BLaER1 (cell line): ENCODE measurements around the gene NHEJ1.

Experiments used
- H3K27ac ChIP-seq: shearing (Covaris generic); formaldehyde crosslinking; 2 replicates; pipeline ENCODE4 v1.8.1; 2022
- H3K27me3 ChIP-seq: shearing (Covaris generic); formaldehyde crosslinking; 2 replicates; pipeline ENCODE4 v1.8.1; 2022
- H3K36me3 ChIP-seq: shearing (Covaris generic); formaldehyde crosslinking; 2 replicates; pipeline ENCODE4 v1.8.1; 2022
- H3K4me1 ChIP-seq: shearing (Covaris generic); formaldehyde crosslinking; 2 replicates; pipeline ENCODE4 v1.8.1; 2022
- H3K4me2 ChIP-seq: shearing (Covaris generic); formaldehyde crosslinking; 2 replicates; pipeline ENCODE4 v1.8.1; 2022
- H3K4me3 ChIP-seq: shearing (Covaris generic); formaldehyde crosslinking; 2 replicates; pipeline ENCODE4 v1.8.1; 2022
- H3K9ac ChIP-seq: shearing (Covaris generic); formaldehyde crosslinking; 2 replicates; pipeline ENCODE4 v1.8.1; 2022
- H3K9me3 ChIP-seq: shearing (Covaris generic); formaldehyde crosslinking; 2 replicates; pipeline ENCODE4 v1.8.1; 2022
- H4K20me1 ChIP-seq: shearing (Covaris generic); formaldehyde crosslinking; 2 replicates; pipeline ENCODE4 v1.8.1; 2022
- Cebpa-rat ChIP-seq: shearing (Covaris generic); IDR thresholded peaks from 2 replicates; pipeline ENCODE4 v1.8.1; 2022

NHEJ1 gene

GRCh38 chr2:219112651-219113338 lies 47.8 kb downstream of the NHEJ1 start:
- Histone ChIP-seq H3K4me3 (no peak overlapping the region), H3K9ac (no peak overlapping the region), H3K4me1 (peaks cover 22% of the 10 kb centered on the region), H3K9me3 (no peaks in the 10 kb centered on the region), H4K20me1 (0 out of 2 replicates have a peak, but pooled peaks cover 11% of the 10 kb centered on the region), H3K27ac (no peak overlapping the region), H3K4me2 (no peak overlapping the region), H3K27me3 (no peaks in the 10 kb centered on the region), H3K36me3 (no peaks in the 10 kb centered on the region)
- no peak for TF ChIP-seq Cebpa-rat

- no peaks in the 10 kb centered on the region for H3K9me3 ChIP-seq
- no peak for TF ChIP-seq Cebpa-rat
- H3K4me2 ChIP-seq: no peak overlapping the region
- 0 out of 2 replicates have a peak, but pooled peaks cover 11% of the 10 kb centered on the region for H4K20me1 ChIP-seq
- H3K36me3 ChIP-seq: no peaks in the 10 kb centered on the region
- H3K27ac ChIP-seq: no peak overlapping the region
- H3K4me1 ChIP-seq: peaks cover 14% of the 10 kb centered on the region
- H3K9ac ChIP-seq: no peak overlapping the region
- H3K4me3 ChIP-seq: no peak overlapping the region
- H3K27me3 ChIP-seq: no peaks in the 10 kb centered on the region
Measured at GRCh38 chr2:219112062-219112406, 48.6 kb downstream of the NHEJ1 start.

GRCh38 chr2:219111375-219112061 lies 49.1 kb downstream of the NHEJ1 start:
- no peak for TF ChIP-seq Cebpa-rat
- H3K36me3 ChIP-seq: no peaks in the 10 kb centered on the region
- no peak overlapping the region for H3K4me2 ChIP-seq

GRCh38 chr2:219109471-219109870 lies 51.1 kb downstream of the NHEJ1 start:
- TF ChIP-seq Cebpa-rat: no peak
- Histone ChIP-seq H3K27ac (no peak overlapping the region), H3K27me3 (no peaks in the 10 kb centered on the region), H3K4me2 (peak overlapping the region; percentile 43), H3K9ac (no peak overlapping the region), H3K36me3 (no peaks in the 10 kb centered on the region), H3K9me3 (no peaks in the 10 kb centered on the region), H3K4me1 (peaks cover 20% of the 10 kb centered on the region), H4K20me1 (0 out of 2 replicates have a peak, but pooled peaks cover 11% of the 10 kb centered on the region), H3K4me3 (no peak overlapping the region)

More at GRCh38 chr2:219111375-219112061, 49.1 kb downstream of the NHEJ1 start:
- H4K20me1 ChIP-seq: 0 out of 2 replicates have a peak, but pooled peaks cover 11% of the 10 kb centered on the region
- H3K4me3 ChIP-seq: no peak overlapping the region
- no peak overlapping the region for H3K9ac ChIP-seq
- H3K27ac ChIP-seq: no peak overlapping the region
- H3K9me3 ChIP-seq: no peaks in the 10 kb centered on the region
- H3K4me1 ChIP-seq: peaks cover 14% of the 10 kb centered on the region
- H3K27me3 ChIP-seq: no peaks in the 10 kb centered on the region

GRCh38 chr2:219107758-219108157 lies 52.9 kb downstream of the NHEJ1 start:
- Histone ChIP-seq H3K4me2 (no peak overlapping the region), H3K4me1 (peaks cover 20% of the 10 kb centered on the region), H3K4me3 (no peak overlapping the region), H3K9ac (no peak overlapping the region), H3K36me3 (no peaks in the 10 kb centered on the region), H3K9me3 (no peaks in the 10 kb centered on the region), H3K27me3 (no peaks in the 10 kb centered on the region), H4K20me1 (0 out of 2 replicates have a peak, but pooled peaks cover 7% of the 10 kb centered on the region), H3K27ac (no peak overlapping the region)
- no peak for TF ChIP-seq Cebpa-rat

- no peak overlapping the region for H3K27ac ChIP-seq
- TF ChIP-seq Cebpa-rat: no peak
- no peak overlapping the region for H3K4me3 ChIP-seq
- no peak overlapping the region for H3K4me2 ChIP-seq
- H3K9me3 ChIP-seq: no peaks in the 10 kb centered on the region
- no peaks in the 10 kb centered on the region for H4K20me1 ChIP-seq
- no peaks in the 10 kb centered on the region for H3K27me3 ChIP-seq
- H3K9ac ChIP-seq: no peak overlapping the region
- no peaks in the 10 kb centered on the region for H3K36me3 ChIP-seq
- peaks cover 20% of the 10 kb centered on the region for H3K4me1 ChIP-seq
Measured at GRCh38 chr2:219106251-219106650, 54.4 kb downstream of the NHEJ1 start.

GRCh38 chr2:219104107-219105035 lies 56.2 kb downstream of the NHEJ1 start:
- TF ChIP-seq Cebpa-rat: no peak
- peaks cover 14% of the 10 kb centered on the region for H3K4me1 ChIP-seq
- H3K36me3 ChIP-seq: no peaks in the 10 kb centered on the region
- no peak overlapping the region for H3K27ac ChIP-seq
- H3K9me3 ChIP-seq: no peaks in the 10 kb centered on the region
- H3K4me3 ChIP-seq: no peak overlapping the region
- H3K4me2 ChIP-seq: no peak overlapping the region
- H3K27me3 ChIP-seq: no peaks in the 10 kb centered on the region
- H3K9ac ChIP-seq: no peak overlapping the region
- H4K20me1 ChIP-seq: no peaks in the 10 kb centered on the region

- peaks cover 7% of the 10 kb centered on the region for H3K4me1 ChIP-seq
- H3K36me3 ChIP-seq: no peaks in the 10 kb centered on the region
- H3K4me3 ChIP-seq: no peak overlapping the region
- no peaks in the 10 kb centered on the region for H3K9me3 ChIP-seq
- H3K9ac ChIP-seq: no peak overlapping the region
- no peak overlapping the region for H3K27ac ChIP-seq
- TF ChIP-seq Cebpa-rat: no peak
- H4K20me1 ChIP-seq: no peaks in the 10 kb centered on the region
- no peak overlapping the region for H3K4me2 ChIP-seq
- no peaks in the 10 kb centered on the region for H3K27me3 ChIP-seq
Measured at GRCh38 chr2:219099329-219099728, 61.3 kb downstream of the NHEJ1 start.

- no peak for TF ChIP-seq Cebpa-rat
- peaks cover 8% of the 10 kb centered on the region for H3K4me1 ChIP-seq
- no peak overlapping the region for H3K9ac ChIP-seq
- H3K4me3 ChIP-seq: no peak overlapping the region
- H3K27me3 ChIP-seq: no peaks in the 10 kb centered on the region
- no peak overlapping the region for H3K27ac ChIP-seq
- H4K20me1 ChIP-seq: no peaks in the 10 kb centered on the region
- no peak overlapping the region for H3K4me2 ChIP-seq
- no peaks in the 10 kb centered on the region for H3K36me3 ChIP-seq
- no peaks in the 10 kb centered on the region for H3K9me3 ChIP-seq
Measured at GRCh38 chr2:219095406-219095935, 65.1 kb downstream of the NHEJ1 start.
